Hepatocyte (in vitro differentiated cells): Measurements from ENCODE around the gene ABHD16A. TPM values are rescaled to one million over a fixed set of nuclear protein-coding genes. Genes with fewer than 3 reads are reported as not detected.
A peak's percentile ranks its signal among the peaks of the same experiment; 100 is the strongest.

Source experiments
- DNase-seq: peaks from one replicate; pipeline ENCODE4 v3.0.0-alpha.2; 2016; ENCODE audit warnings: low spot score
- H2AFZ ChIP-seq: fragments of 200-600 bp; sonication (generic); 2 replicates; pipeline ENCODE4 v1.6.0; 2016; ENCODE audit warnings: antibody characterized with exemption, mild to moderate bottlenecking
- H3K27ac ChIP-seq: fragments of 200-600 bp; sonication (generic); 2 replicates; pipeline ENCODE4 v1.5.1; 2016; ENCODE audit warnings: mild to moderate bottlenecking
- H3K27me3 ChIP-seq: fragments of 200-600 bp; sonication (generic); 2 replicates; pipeline ENCODE4 v1.6.1; 2016
- H3K36me3 ChIP-seq: fragments of 200-600 bp; sonication (generic); replicated peaks from 2 replicates; pipeline ENCODE4 v1.5.1; 2016; ENCODE audit warnings: low read depth; ENCODE audit not compliant: insufficient read depth
- H3K4me1 ChIP-seq: fragments of 200-600 bp; sonication (generic); 2 replicates; pipeline ENCODE4 v1.5.1; 2016; ENCODE audit warnings: mild to moderate bottlenecking, moderate library complexity; ENCODE audit not compliant: insufficient read depth
- H3K4me2 ChIP-seq: fragments of 200-600 bp; sonication (generic); 2 replicates; pipeline ENCODE4 v1.6.0; 2016
- H3K4me3 ChIP-seq: fragments of 200-600 bp; sonication (generic); 2 replicates; pipeline ENCODE4 v1.5.1; 2016; ENCODE audit warnings: mild to moderate bottlenecking
- H3K79me2 ChIP-seq: fragments of 200-600 bp; sonication (generic); 2 replicates; pipeline ENCODE4 v1.6.0; 2017; ENCODE audit warnings: mild to moderate bottlenecking
- H3K9me2 ChIP-seq: fragments of 200-600 bp; sonication (generic); replicated peaks from 2 replicates; pipeline ENCODE4 v1.6.0; 2017; ENCODE audit warnings: mild to moderate bottlenecking; ENCODE audit not compliant: insufficient read depth
- H3K9me3 ChIP-seq: fragments of 200-600 bp; sonication (generic); 2 replicates; pipeline ENCODE4 v1.5.1; 2016; ENCODE audit warnings: low read depth, mild to moderate bottlenecking
- H4K20me1 ChIP-seq: fragments of 200-600 bp; sonication (generic); 2 replicates; pipeline ENCODE4 v1.6.0; 2016; ENCODE audit warnings: mild to moderate bottlenecking; ENCODE audit not compliant: insufficient read depth, poor library complexity, severe bottlenecking
- EZH2 ChIP-seq: fragments of 200-600 bp; sonication (generic); IDR thresholded peaks from 2 replicates; pipeline ENCODE4 v1.6.1; 2016; ENCODE audit warnings: antibody characterized with exemption, mild to moderate bottlenecking, borderline replicate concordance
- EZH2phosphoT487 ChIP-seq: fragments of 200-600 bp; sonication (generic); IDR thresholded peaks from one replicate; pipeline ENCODE4 v1.6.1; 2018; ENCODE audit warnings: antibody characterized with exemption, mild to moderate bottlenecking, low read depth, moderate library complexity; ENCODE audit not compliant: unreplicated experiment, severe bottlenecking
- WGBS: methylation state at CpG from one replicate; pipeline ENCODE4 v1.1.6; 2016; ENCODE audit warnings: low lambda C conversion rate; ENCODE audit errors: missing lambda C conversion rate; 5-methylcytosine and 5-hydroxymethylcytosine counted together
- polyA plus RNA-seq: library from polyadenylated mRNA; unstranded; fragments of >200 nt; fragmentation: Nextera tagmentation; extraction: Ambion mirVana; gene quantifications from 2 replicates; pipeline ENCODE4 v1.2.1, GENCODE V29; 2016
- total RNA-seq: library from RNA; depleted of rRNA; stranded (reverse); fragments of >200 nt; gene quantifications from 2 replicates; pipeline ENCODE4 v1.2.3, GENCODE V29; 2014
- TF ChIP-seq, protein P1 (sequence below): fragments of 200-600 bp; sonication (generic); IDR thresholded peaks from 2 replicates; pipeline ENCODE4 v1.5.1; 2016; ENCODE audit warnings: antibody characterized with exemption, mild to moderate bottlenecking; ENCODE audit not compliant: poor library complexity

Gene ABHD16A
- total and polyA plus RNA-seq, 2 experiments from 2014 or later, result 63.2 to 94.7 TPM

DNA sequence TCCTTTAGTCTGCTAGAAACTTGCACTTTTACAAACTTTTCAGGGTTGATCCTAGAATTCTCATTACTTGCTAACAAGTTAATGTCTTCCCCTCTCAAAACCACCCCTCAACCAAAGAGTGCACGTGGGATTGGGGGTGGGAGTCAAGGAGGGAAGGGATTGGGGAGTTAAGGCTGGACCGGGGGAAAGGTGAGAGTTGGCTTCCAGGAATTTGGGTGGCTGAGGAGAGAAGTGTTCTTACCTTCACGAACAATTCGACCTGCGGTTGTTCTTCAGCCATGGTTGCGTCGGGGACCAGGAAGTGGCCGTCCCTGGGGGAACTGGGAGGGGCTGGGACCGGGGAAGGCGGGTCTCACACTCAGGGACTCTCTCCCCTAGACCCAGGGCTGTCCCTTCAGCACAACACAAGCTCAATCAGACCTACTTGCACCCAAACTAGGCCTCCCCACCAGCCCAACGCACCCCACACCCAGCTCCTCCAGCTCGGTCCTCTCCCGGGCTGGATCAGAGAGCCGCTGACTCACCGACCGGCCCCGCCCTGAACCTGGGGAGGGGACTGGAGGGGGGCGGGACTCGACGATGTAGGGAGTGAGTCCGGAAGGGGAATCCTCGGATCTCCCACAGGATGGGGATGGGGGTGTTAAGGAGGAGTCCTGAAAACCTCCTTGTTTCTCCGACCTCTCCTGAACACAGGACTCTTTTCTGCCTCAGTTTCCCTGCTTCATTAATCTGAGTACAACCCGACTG lies 33.1 kb upstream of the ABHD16A start, which contains the start of gene CLIC1:
TSS of gene CLIC1 (minus strand) at position 510 of the 747 bp plus-strand sequence. CDS start at position 280, 230 bp downstream.
- H3K9me3 ChIP-seq, result no peaks in the 10 kb centered on the region
- no peaks in the 10 kb centered on the region for H3K9me2 ChIP-seq
- H3K27ac ChIP-seq, result peak within 1 kb of the TSS; percentile 99
- no peaks in the 10 kb centered on the region for H3K27me3 ChIP-seq
- H2AFZ ChIP-seq, result peak within 1 kb of the TSS; percentile 40
- peaks cover 56% of the 10 kb centered on the region for H3K79me2 ChIP-seq
- H3K4me2 ChIP-seq, result peak within 1 kb of the TSS; percentile 91
- 1% methylated on average over 22 of the region's 24 CpGs for WGBS
- H3K4me1 ChIP-seq, result peaks cover 41% of the 10 kb centered on the region
- TF ChIP-seq, protein P1, sequence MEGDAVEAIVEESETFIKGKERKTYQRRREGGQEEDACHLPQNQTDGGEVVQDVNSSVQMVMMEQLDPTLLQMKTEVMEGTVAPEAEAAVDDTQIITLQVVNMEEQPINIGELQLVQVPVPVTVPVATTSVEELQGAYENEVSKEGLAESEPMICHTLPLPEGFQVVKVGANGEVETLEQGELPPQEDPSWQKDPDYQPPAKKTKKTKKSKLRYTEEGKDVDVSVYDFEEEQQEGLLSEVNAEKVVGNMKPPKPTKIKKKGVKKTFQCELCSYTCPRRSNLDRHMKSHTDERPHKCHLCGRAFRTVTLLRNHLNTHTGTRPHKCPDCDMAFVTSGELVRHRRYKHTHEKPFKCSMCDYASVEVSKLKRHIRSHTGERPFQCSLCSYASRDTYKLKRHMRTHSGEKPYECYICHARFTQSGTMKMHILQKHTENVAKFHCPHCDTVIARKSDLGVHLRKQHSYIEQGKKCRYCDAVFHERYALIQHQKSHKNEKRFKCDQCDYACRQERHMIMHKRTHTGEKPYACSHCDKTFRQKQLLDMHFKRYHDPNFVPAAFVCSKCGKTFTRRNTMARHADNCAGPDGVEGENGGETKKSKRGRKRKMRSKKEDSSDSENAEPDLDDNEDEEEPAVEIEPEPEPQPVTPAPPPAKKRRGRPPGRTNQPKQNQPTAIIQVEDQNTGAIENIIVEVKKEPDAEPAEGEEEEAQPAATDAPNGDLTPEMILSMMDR, result no peak
- TF ChIP-seq EZH2, result no peak
- TF ChIP-seq EZH2phosphoT487, result no peak
- peak within 1 kb of the TSS; percentile 99 for H3K4me3 ChIP-seq
- peak; percentile 94 for DNase-seq
- no peaks in the 10 kb centered on the region for H3K36me3 ChIP-seq
- H4K20me1 ChIP-seq, result peaks cover 15% of the 10 kb centered on the region

DNA sequence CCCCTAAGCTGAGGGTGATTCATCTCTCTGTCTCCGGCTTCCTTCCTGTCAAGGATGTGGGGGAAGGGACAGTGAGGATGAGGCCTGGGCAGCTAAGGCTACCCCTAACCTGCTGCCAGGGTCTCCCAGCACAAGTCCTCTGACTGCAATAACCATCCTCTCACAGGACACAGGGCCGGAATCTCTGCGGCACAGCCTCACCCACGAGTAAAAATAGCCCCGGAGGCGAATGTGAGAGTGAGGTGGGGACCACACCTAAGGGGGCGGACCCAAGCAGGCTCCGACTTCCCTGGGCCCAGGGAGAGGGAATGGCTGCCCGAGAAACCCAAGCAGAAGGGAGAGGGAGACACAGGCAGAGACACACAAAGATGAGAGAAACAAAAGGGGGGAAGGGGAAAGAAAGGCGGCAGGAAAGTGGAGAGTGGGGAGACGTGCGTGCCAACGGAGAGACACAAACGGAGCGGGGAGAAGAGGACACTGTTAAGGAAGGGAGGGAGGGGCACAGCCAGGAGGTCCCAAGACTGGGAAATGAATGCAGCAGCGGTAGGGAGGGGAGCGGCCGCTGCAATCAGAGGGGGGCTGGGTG lies 31.8 kb upstream of the ABHD16A start:
- peaks cover 15% of the 10 kb centered on the region for H4K20me1 ChIP-seq
- peak; percentile 78 for DNase-seq
- H3K4me1 ChIP-seq, result peaks cover 43% of the 10 kb centered on the region
- H3K4me3 ChIP-seq, result peak overlapping the region; percentile 99
- no peaks in the 10 kb centered on the region for H3K27me3 ChIP-seq
- WGBS, result 1% methylated on average over 17 of the region's 18 CpGs
- H3K27ac ChIP-seq, result peak overlapping the region; percentile 99
- no peak overlapping the region for H2AFZ ChIP-seq
- H3K9me2 ChIP-seq, result no peaks in the 10 kb centered on the region
- TF ChIP-seq EZH2phosphoT487 (no peak), EZH2 (no peak)
- TF ChIP-seq, protein P1, result no peak
- no peaks in the 10 kb centered on the region for H3K9me3 ChIP-seq
- H3K79me2 ChIP-seq, result peaks cover 56% of the 10 kb centered on the region
- H3K4me2 ChIP-seq, result peak overlapping the region; percentile 91
- H3K36me3 ChIP-seq, result no peaks in the 10 kb centered on the region

DNA sequence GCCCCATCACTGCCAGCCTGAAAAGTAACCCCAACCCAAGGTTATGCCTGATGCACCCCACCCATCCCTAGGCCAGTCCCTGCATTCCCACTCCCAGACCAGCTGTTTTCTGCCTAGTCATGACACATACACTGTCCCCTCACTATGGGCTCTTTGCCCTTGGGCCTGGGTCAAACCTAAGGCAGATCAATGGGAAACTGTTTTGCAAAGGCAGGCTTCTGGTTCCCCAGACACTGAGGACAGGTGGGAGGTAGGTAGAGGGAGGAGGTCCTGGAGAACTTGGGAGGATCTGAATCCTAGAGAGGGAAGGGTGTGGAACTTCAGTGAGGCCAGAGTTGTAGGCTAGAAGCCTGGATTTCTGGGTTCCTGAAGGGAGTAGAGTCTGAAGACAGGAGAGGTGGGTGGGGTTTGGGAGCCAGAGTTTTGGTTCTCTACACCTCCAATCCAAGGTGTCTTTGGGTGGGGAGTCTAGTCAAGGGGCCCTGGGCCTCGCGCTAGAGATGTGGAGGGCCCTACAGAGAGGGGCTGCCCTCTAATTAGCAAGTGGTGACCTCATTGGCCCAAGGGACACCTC lies 31.2 kb upstream of the ABHD16A start:
- Histone ChIP-seq H4K20me1 (peaks cover 15% of the 10 kb centered on the region), H2AFZ (no peak overlapping the region), H3K27ac (peak overlapping the region; percentile 99), H3K79me2 (peaks cover 56% of the 10 kb centered on the region), H3K4me1 (peaks cover 43% of the 10 kb centered on the region), H3K27me3 (no peaks in the 10 kb centered on the region), H3K4me2 (peak overlapping the region; percentile 91), H3K9me2 (no peaks in the 10 kb centered on the region), H3K4me3 (peak overlapping the region; percentile 99), H3K36me3 (no peaks in the 10 kb centered on the region), H3K9me3 (no peaks in the 10 kb centered on the region)
- WGBS, result 15% methylated on average over 2 of the region's 2 CpGs
- DNase-seq, result no peak
- no peak for TF ChIP-seq EZH2phosphoT487
- TF ChIP-seq, protein P1, result no peak
- TF ChIP-seq EZH2, result no peak
